ENCODE data around the gene FTL. TPM values are rescaled to one million over a fixed set of nuclear protein-coding genes. Genes with fewer than 3 reads are reported as not detected.

The FTL gene
- total RNA-seq (2022; extraction: Qiagen RNA extraction; ENCODE audit: low read depth) = 16,193 to 24,145 TPM (median 18,864 TPM) in 5 replicates

GRCh38 chr19:48965040-48965805 is at the start of gene FTL:
Gene FTL (plus strand): TSS chr19:48965309. CDS start chr19:48965508, 199 bp downstream.

GRCh38 chr19:48933382-48933932 is 31.7 kb upstream of the FTL start, which contains the start of gene DHDH:
Gene DHDH (plus strand): TSS chr19:48933699. CDS start chr19:48933722, 23 bp downstream.

GRCh38 chr19:48954595-48955307 is 10.4 kb upstream of the FTL start, which contains the start of gene BAX:
Gene BAX (plus strand): TSS chr19:48954875. CDS start chr19:48954929, 54 bp downstream.

GRCh38 chr19:48993175-48994034 is 28.3 kb downstream of the FTL start, which contains the start of the genes GYS1 and RUVBL2:
Gene GYS1 (minus strand): TSS chr19:48993309. CDS start chr19:48993112, 197 bp downstream.
Gene RUVBL2 (plus strand): TSS chr19:48993887. CDS start chr19:48993912, 25 bp downstream.

Other genes with a start within 250 kb of the FTL start
- gene MAMSTR, start 245.6 kb upstream of the FTL start, total RNA-seq (2022; extraction: Qiagen RNA extraction; ENCODE audit: low read depth) = 0.30 to 0.50 TPM (median 0.41 TPM) in 5 replicates
- 0.51 to 0.67 TPM (median 0.56 TPM) in 5 replicates for gene RASIP1, start 224.7 kb upstream of the FTL start, total RNA-seq (2022; extraction: Qiagen RNA extraction; ENCODE audit: low read depth)
- not detected in 5 replicates for gene IZUMO1, start 218.4 kb upstream of the FTL start, total RNA-seq (2022; extraction: Qiagen RNA extraction; ENCODE audit: low read depth)
- 0.03 to 0.10 TPM (median 0.08 TPM) in 5 replicates for gene FUT1, start 212.7 kb upstream of the FTL start, total RNA-seq (2022; extraction: Qiagen RNA extraction; ENCODE audit: low read depth)
- gene FGF21, start 209.8 kb upstream of the FTL start, total RNA-seq (2022; extraction: Qiagen RNA extraction; ENCODE audit: low read depth) = not detected in 5 replicates
- gene BCAT2, start 154.3 kb upstream of the FTL start, total RNA-seq (2022; extraction: Qiagen RNA extraction; ENCODE audit: low read depth) = 50.8 to 62.8 TPM (median 58.1 TPM) in 5 replicates
- 12.3 to 16.2 TPM (median 13.0 TPM) in 5 replicates for gene HSD17B14, start 128.8 kb upstream of the FTL start, total RNA-seq (2022; extraction: Qiagen RNA extraction; ENCODE audit: low read depth)
- 1.1 to 2.2 TPM (median 1.5 TPM) in 5 replicates for gene PLEKHA4, start 96.7 kb upstream of the FTL start, total RNA-seq (2022; extraction: Qiagen RNA extraction; ENCODE audit: low read depth)
- gene PPP1R15A, start 92.9 kb upstream of the FTL start, total RNA-seq (2022; extraction: Qiagen RNA extraction; ENCODE audit: low read depth) = 84.1 to 116 TPM (median 94.2 TPM) in 5 replicates
- not detected in 5 replicates for gene TULP2, start 66.6 kb upstream of the FTL start, total RNA-seq (2022; extraction: Qiagen RNA extraction; ENCODE audit: low read depth)
- 193 to 220 TPM (median 200 TPM) in 5 replicates for gene NUCB1, start 65.0 kb upstream of the FTL start, total RNA-seq (2022; extraction: Qiagen RNA extraction; ENCODE audit: low read depth)
- gene DHDH, start 31.6 kb upstream of the FTL start, total RNA-seq (2022; extraction: Qiagen RNA extraction; ENCODE audit: low read depth) = 1.2 to 2.7 TPM (median 1.7 TPM) in 5 replicates
- gene BAX, start 10.4 kb upstream of the FTL start, total RNA-seq (2022; extraction: Qiagen RNA extraction; ENCODE audit: low read depth) = 267 to 409 TPM (median 344 TPM) in 5 replicates
- 16.8 to 21.1 TPM (median 19.5 TPM) in 5 replicates for gene GYS1, start 28.0 kb downstream of the FTL start, total RNA-seq (2022; extraction: Qiagen RNA extraction; ENCODE audit: low read depth)
- gene RUVBL2, start 28.6 kb downstream of the FTL start, total RNA-seq (2022; extraction: Qiagen RNA extraction; ENCODE audit: low read depth) = 214 to 245 TPM (median 232 TPM) in 5 replicates
- not detected in 5 replicates for gene LHB, start 51.8 kb downstream of the FTL start, total RNA-seq (2022; extraction: Qiagen RNA extraction; ENCODE audit: low read depth)
- 0.38 TPM in 1 of 5 replicates, not detected in the others for gene CGB3, start 59.0 kb downstream of the FTL start, total RNA-seq (2022; extraction: Qiagen RNA extraction; ENCODE audit: low read depth)
- gene CGB2, start 66.6 kb downstream of the FTL start, total RNA-seq (2022; extraction: Qiagen RNA extraction; ENCODE audit: low read depth) = 0.26 to 0.34 TPM (median 0.26 TPM) in 3 of 5 replicates, not detected in the others
- 0.21 TPM in 1 of 5 replicates, not detected in the others for gene CGB1, start 71.6 kb downstream of the FTL start, total RNA-seq (2022; extraction: Qiagen RNA extraction; ENCODE audit: low read depth)
- 0.59 to 2.7 TPM (median 1.2 TPM) in 5 replicates for gene CGB5, start 78.5 kb downstream of the FTL start, total RNA-seq (2022; extraction: Qiagen RNA extraction; ENCODE audit: low read depth)
- 1.9 to 3.4 TPM (median 2.0 TPM) in 5 replicates for gene CGB8, start 83.8 kb downstream of the FTL start, total RNA-seq (2022; extraction: Qiagen RNA extraction; ENCODE audit: low read depth)
- gene CGB7, start 92.4 kb downstream of the FTL start, total RNA-seq (2022; extraction: Qiagen RNA extraction; ENCODE audit: low read depth) = 0.21 to 0.97 TPM (median 0.55 TPM) in 4 of 5 replicates, not detected in the other
- gene NTF4, start 99.5 kb downstream of the FTL start, total RNA-seq (2022; extraction: Qiagen RNA extraction; ENCODE audit: low read depth) = 0.42 to 0.61 TPM (median 0.54 TPM) in 5 replicates
- not detected in 5 replicates for gene KCNA7, start 107.4 kb downstream of the FTL start, total RNA-seq (2022; extraction: Qiagen RNA extraction; ENCODE audit: low read depth)
- gene SNRNP70, start 120.1 kb downstream of the FTL start, total RNA-seq (2022; extraction: Qiagen RNA extraction; ENCODE audit: low read depth) = 302 to 324 TPM (median 319 TPM) in 5 replicates
- 5.7 to 7.1 TPM (median 6.7 TPM) in 5 replicates for gene LIN7B, start 149.1 kb downstream of the FTL start, total RNA-seq (2022; extraction: Qiagen RNA extraction; ENCODE audit: low read depth)
- gene C19orf73, start 153.8 kb downstream of the FTL start, total RNA-seq (2022; extraction: Qiagen RNA extraction; ENCODE audit: low read depth) = 1.5 to 2.5 TPM (median 1.6 TPM) in 5 replicates
- gene PPFIA3, start 154.2 kb downstream of the FTL start, total RNA-seq (2022; extraction: Qiagen RNA extraction; ENCODE audit: low read depth) = 4.5 to 8.8 TPM (median 8.1 TPM) in 5 replicates
- gene HRC, start 190.1 kb downstream of the FTL start, total RNA-seq (2022; extraction: Qiagen RNA extraction; ENCODE audit: low read depth) = 0.06 TPM in 2 of 5 replicates, not detected in the others
- gene TRPM4, start 192.5 kb downstream of the FTL start, total RNA-seq (2022; extraction: Qiagen RNA extraction; ENCODE audit: low read depth) = 6.9 to 10.2 TPM (median 8.4 TPM) in 5 replicates

Data from A549 treated with GW870086 at 1 μM for 4 hours (cell line).